Astrocyte of the cerebellum (primary cell): ENCODE data around the gene PPP1R12C.
A peak's percentile ranks its signal among the peaks of the same experiment; 100 is the strongest.

Experiments used
- DNase-seq: peaks from one replicate; pipeline ENCODE4 v3.0.0-alpha.2; 2011; ENCODE audit warnings: low read depth
- H3K4me3 ChIP-seq: 2 replicates; pipeline ENCODE4 v1.5.1; 2011; ENCODE audit warnings: mild to moderate bottlenecking, low read depth, low read length, moderate library complexity
- in situ Hi-C: cut with HindIII; loops from 2 replicates; pipeline ENCODE4 v1.10.0; 2017; ENCODE audit warnings: low sequenced_read_pairs
- TF ChIP-seq, protein P1 (sequence below): IDR thresholded peaks from 2 replicates; pipeline ENCODE4 v1.5.1; 2012; ENCODE audit warnings: low read length, low read depth, moderate library complexity, mild to moderate bottlenecking; ENCODE audit errors: missing control alignments

Gene PPP1R12C

DNA sequence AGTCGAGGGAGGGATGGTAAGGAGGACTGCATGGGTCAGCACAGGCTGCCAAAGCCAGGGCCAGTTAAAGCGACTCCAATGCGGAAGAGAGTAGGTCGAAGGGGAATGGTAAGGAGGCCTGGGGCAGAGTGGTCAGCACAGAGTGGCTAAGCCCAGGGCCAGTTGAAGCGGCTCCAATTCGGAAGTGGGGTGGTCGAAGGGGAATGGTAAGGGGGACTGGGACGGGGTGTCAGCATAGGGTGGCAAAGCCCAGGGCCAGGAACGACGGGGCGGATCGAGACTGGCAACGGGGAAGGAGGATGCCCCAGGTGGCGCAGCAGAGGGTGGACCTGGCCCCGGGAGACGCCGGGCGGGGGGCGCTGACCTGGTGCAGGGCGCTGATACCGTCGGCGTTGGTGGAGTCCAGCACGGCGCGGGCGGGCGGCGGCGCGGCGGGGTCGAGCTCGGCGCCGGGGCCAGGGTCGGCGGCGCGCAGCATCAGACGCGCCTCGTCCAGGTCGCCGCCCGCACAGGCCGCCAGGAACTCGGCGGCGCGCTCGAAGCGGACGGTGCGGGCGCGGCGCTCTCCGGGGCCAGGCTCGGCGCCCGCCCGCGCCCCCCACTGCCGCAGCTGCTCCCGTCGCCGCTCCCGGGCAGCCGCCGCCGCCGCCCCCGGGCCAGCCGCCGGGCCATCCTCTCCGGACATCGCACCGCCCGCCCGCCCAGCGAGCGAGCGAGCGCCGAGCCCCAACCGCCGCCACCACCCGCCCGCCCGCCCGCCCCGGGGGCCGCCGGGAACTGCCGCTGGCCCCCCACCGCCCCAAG lies at the start of gene PPP1R12C:
PPP1R12C (minus strand) TSS at position 779 of the 804 bp plus-strand sequence; CDS start at position 685, 94 bp downstream.
- no peak for DNase-seq
- peak within 1 kb of the TSS; percentile 77 for H3K4me3 ChIP-seq
- in situ Hi-C loops = loop anchor here (5.0 kb wide), 1 partner anchor 55 kb away; no protein-coding TSS in a partner anchor
- TF ChIP-seq, protein P1, sequence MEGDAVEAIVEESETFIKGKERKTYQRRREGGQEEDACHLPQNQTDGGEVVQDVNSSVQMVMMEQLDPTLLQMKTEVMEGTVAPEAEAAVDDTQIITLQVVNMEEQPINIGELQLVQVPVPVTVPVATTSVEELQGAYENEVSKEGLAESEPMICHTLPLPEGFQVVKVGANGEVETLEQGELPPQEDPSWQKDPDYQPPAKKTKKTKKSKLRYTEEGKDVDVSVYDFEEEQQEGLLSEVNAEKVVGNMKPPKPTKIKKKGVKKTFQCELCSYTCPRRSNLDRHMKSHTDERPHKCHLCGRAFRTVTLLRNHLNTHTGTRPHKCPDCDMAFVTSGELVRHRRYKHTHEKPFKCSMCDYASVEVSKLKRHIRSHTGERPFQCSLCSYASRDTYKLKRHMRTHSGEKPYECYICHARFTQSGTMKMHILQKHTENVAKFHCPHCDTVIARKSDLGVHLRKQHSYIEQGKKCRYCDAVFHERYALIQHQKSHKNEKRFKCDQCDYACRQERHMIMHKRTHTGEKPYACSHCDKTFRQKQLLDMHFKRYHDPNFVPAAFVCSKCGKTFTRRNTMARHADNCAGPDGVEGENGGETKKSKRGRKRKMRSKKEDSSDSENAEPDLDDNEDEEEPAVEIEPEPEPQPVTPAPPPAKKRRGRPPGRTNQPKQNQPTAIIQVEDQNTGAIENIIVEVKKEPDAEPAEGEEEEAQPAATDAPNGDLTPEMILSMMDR = no peak

DNA sequence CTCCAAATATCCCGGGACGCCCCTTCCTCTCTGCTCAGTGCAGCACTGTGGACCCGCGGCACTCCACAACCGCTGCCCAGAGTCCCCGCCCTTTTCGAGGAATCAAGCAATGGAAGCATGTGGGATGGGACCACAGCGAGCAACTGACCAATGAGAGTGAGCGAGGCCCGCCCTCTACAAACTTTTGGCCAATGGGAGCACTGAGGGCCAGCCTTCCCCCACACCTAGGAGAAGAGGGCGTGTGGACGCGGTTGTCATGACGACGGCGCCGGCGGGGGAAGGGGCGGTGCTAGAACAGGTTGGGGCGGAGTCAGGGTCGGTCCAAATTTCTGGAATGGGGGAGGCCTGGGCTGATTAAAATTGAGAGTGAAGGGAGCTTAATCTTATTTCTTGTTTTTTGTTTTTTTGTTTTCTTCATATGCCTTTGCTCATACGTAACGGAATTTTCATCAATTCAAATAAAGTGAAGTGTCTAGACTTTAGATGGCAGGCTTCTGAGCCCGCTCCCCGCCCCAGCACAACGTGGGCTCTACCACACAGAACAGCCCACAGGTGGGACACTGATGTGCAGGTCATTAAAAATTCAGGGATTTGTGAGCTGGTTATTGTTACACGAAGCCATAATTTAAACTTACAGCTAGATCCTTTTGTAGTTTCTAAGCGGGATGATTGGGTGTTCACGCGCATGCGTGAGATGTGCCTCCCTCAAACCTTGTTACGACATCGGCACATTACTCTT lies 49.3 kb upstream of the PPP1R12C start, which contains the start of gene DNAAF3:
DNAAF3 (minus strand) TSS at position 84 of the 739 bp plus-strand sequence. CDS start 200 bp downstream, outside the sequence.
- in situ Hi-C loops = no loop called here
- peak within 1 kb of the TSS; percentile 47 for H3K4me3 ChIP-seq

DNA sequence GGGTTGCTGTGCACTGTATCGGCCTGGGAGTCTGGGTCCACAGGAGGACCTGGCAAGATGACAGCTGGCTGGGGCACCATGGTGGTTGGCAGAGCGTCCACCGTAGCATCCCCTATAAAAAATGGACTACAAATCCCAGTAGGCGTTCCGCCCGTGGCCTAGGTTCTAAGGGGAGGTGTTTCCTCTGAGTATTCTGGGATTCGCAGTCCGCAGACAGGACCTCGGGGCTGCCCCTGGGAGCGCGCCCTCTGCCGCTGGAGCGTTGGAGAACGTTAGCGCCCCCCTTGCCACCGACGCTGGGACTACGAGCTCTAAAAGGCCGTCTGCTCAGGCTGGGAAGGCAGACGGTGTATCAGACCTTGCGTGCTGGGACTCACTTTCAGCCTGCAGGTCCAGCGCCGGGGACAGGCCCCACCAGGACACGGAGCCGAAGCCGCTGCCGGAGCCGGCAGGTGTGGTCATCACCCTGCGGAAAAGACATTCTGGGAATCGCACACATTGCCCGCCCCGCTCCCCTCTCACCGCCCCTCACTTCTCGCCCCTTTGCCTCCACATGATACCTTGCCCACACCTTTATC lies 48.6 kb upstream of the PPP1R12C start:
- peak overlapping the region; percentile 47 for H3K4me3 ChIP-seq
- DNase-seq = peak; percentile 32
- in situ Hi-C loops = no loop called here
- TF ChIP-seq, protein P1 = peak; percentile 66

More for the DNA sequence above, 49.3 kb upstream of the PPP1R12C start, which contains the start of gene DNAAF3:
- TF ChIP-seq, protein P1 = no peak
- peak; percentile 93 for DNase-seq

DNA sequence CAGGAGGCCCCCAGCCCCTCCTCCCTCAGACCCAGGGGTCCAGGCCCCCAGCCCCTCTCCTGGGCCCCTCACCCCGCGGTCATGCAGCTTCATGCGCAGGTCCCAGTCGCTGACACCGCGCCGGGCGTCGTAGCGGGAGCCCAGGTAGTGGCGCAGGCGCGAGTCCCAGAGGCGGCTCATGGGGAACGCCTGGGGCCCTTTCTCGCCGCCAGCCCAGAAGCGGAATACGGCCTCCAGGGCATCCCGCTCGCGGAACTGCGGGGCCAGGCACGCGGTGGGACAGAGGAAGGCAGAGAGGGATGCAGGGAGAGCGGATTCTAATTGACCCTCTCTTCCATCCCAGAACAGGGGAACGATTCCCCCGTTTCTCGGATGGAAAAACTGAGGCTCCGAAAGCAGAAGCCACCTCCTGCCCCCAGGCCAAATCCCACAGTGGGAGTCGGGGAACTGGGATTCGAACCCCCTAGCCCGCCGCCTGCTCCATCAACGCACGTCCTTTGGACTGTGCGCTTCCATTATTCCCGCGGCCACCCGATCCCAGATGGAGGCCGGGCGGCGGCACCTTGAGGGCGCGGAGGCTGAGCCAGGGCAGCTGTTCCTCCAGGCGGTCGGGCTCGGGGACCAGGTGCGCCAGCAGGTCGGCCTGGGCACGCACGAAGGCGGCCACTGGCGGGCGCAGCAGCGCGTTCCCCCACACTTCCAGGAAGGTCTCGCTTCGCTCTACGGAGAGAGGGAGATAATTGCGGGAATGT lies 44.3 kb upstream of the PPP1R12C start:
- no peak for DNase-seq
- in situ Hi-C loops = no loop called here
- TF ChIP-seq, protein P1 = no peak
- no peak overlapping the region for H3K4me3 ChIP-seq

DNA sequence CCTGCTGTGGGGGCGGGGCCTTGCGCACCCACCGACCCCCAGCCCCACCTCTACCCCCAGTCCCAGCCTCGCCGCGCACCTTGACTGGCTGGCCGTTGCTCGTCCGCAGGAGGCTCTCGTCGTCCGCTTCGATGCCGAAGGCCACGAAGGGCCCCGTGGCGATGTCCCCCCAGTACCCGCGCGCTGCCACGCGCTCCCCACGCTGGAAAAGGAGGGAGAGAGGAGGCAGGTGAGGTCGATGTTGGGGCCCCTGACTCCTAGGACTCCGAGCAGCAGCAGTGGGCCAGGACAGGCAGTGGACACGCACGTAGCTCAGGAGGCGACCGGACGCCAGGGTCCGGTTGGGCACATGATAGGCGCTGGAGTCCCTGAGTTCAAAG lies 43.5 kb upstream of the PPP1R12C start:
- in situ Hi-C loops = no loop called here
- H3K4me3 ChIP-seq = no peak overlapping the region
- DNase-seq = no peak
- TF ChIP-seq, protein P1 = no peak
